Lung (tissue), 12 donors: ENCODE results near the gene FGGY. TPM values are rescaled to one million over a fixed set of nuclear protein-coding genes. Genes with fewer than 3 reads are reported as not detected.
A peak's percentile ranks its signal among the peaks of the same experiment; 100 is the strongest.

ENCODE experiments used
- ATAC-seq: fragments of 200-7000 bp; cut with Tn5 transposase; one replicate; pipeline ENCODE4 v1.9.1; 2020; ENCODE audit warnings: moderate number of reproducible peaks; ENCODE audit not compliant: insufficient read depth, low FRiP score
- DNase-seq, 3 donors: peaks; one replicate each; pipeline ENCODE4 v3.0.0-alpha.2; 2013 to 2017
- H3K27ac ChIP-seq, 2 donors: one replicate each; pipeline ENCODE4 v1.5.1; 2013; ENCODE audit warnings: mild to moderate bottlenecking in 2 of 2, moderate library complexity in 2 of 2, control low read depth in 1 of 2, inconsistent platforms in 1 of 2, low read depth in 1 of 2, low read length in 1 of 2
- H3K27me3 ChIP-seq, 3 donors: one replicate each; pipeline ENCODE4 v1.5.1; 2013; ENCODE audit warnings: low read length in 2 of 3; ENCODE audit not compliant: control insufficient read depth in 3 of 3, insufficient read depth in 3 of 3
- H3K36me3 ChIP-seq, 4 donors: one replicate each; pipeline ENCODE4 v1.5.1; 2013; ENCODE audit warnings: low read length in 4 of 4, mild to moderate bottlenecking in 1 of 4, moderate library complexity in 1 of 4; ENCODE audit not compliant: control insufficient read depth in 4 of 4, insufficient read depth in 4 of 4
- H3K4me1 ChIP-seq, 5 donors: one replicate each; pipeline ENCODE4 v1.5.1; 2013; ENCODE audit warnings: low read length in 5 of 5, mild to moderate bottlenecking in 2 of 5, moderate library complexity in 1 of 5; ENCODE audit not compliant: control insufficient read depth in 5 of 5, insufficient read depth in 5 of 5
- H3K4me3 ChIP-seq: one replicate; pipeline ENCODE4 v1.5.1; 2013; ENCODE audit warnings: mild to moderate bottlenecking, control low read depth, moderate library complexity
- H3K9ac ChIP-seq, 2 donors: one replicate each; pipeline ENCODE4 v1.5.1; 2013; ENCODE audit warnings: low read length in 2 of 2, control low read depth in 1 of 2; ENCODE audit not compliant: insufficient read depth in 1 of 2
- H3K9me3 ChIP-seq, 4 donors: one replicate each; pipeline ENCODE4 v1.5.1; 2013; ENCODE audit warnings: low read length in 3 of 4, mild to moderate bottlenecking in 1 of 4, moderate library complexity in 1 of 4; ENCODE audit not compliant: control insufficient read depth in 4 of 4, insufficient read depth in 3 of 4
- CTCF ChIP-seq: IDR thresholded peaks from 2 replicates; pipeline ENCODE4 v1.5.1; 2012; ENCODE audit warnings: mild to moderate bottlenecking; ENCODE audit errors: control extremely low read depth, extremely low read depth
- WGBS, 2 donors: extraction: QIAGEN DNeasy Blood & Tissue Kit; methylation state at CpG; one replicate each; pipeline ENCODE4 v1.1.7; 2013; 5-methylcytosine and 5-hydroxymethylcytosine counted together
- polyA plus RNA-seq, 2 donors: library from polyadenylated mRNA; stranded (reverse); fragments of 200-250 nt; gene quantifications; one replicate each; pipeline ENCODE4 v1.2.1, GENCODE V29; 2013
- total RNA-seq, 2 donors: library from RNA; depleted of rRNA in 1 of 2; stranded (reverse); fragments of >200 nt in 1 of 2; gene quantifications; one replicate each; pipeline ENCODE4 v1.2.1, GENCODE V29; 2014 to 2021
- donor health status: control.
- donor health status: control.
- donor health status: Bipolar disorder and iron deficiency.
- donor health status: healthy.
- donor health status: DM: yes; HTN: yes; CAD: no.

Gene FGGY
- total and polyA plus RNA-seq, 4 donors = 16.1 to 42.3 (median 18.3) TPM

GRCh38 chr1:59291561-59291960 is 5.3 kb upstream of the FGGY start:
- Histone ChIP-seq H3K27ac (peak overlapping the region in 1 of 2 donors; percentile 24), H3K27me3 (no peaks in the 10 kb centered on the region), H3K4me3 (no peak overlapping the region), H3K9ac (no peak overlapping the region), H3K36me3 (no peaks in the 10 kb centered on the region), H3K9me3 (no peaks in the 10 kb centered on the region), H3K4me1 (peaks cover 0 to 6% (median 4%) of the 10 kb centered on the region in 5 donors)
- ATAC-seq (no peak), DNase-seq (no peak)
- no peak for TF ChIP-seq CTCF

- H3K27ac ChIP-seq = no peak overlapping the region
- TF ChIP-seq CTCF = no peak
- no peak for ATAC-seq
- no peaks in the 10 kb centered on the region for H3K27me3 ChIP-seq
- DNase-seq = peak; percentile 60 to 90 (median 81)
- H3K9ac ChIP-seq = no peak overlapping the region
- WGBS, 2 donors = 15 to 31% methylated on average over 2 of the region's 2 CpGs
- no peak overlapping the region for H3K4me3 ChIP-seq
- H3K4me1 ChIP-seq = peaks cover 0 to 7% (median 4%) of the 10 kb centered on the region in 5 donors
- H3K9me3 ChIP-seq = no peaks in the 10 kb centered on the region
- no peaks in the 10 kb centered on the region for H3K36me3 ChIP-seq
Observed at GRCh38 chr1:59292562-59292961, 4.3 kb upstream of the FGGY start.

GRCh38 chr1:59293206-59293605 is 3.7 kb upstream of the FGGY start:
- DNase-seq (no peak), ATAC-seq (no peak)
- TF ChIP-seq CTCF = no peak
- Histone ChIP-seq H3K4me3 (no peak overlapping the region), H3K36me3 (no peaks in the 10 kb centered on the region), H3K27ac (peak overlapping the region in 1 of 2 donors; percentile 2), H3K9me3 (no peaks in the 10 kb centered on the region), H3K9ac (no peak overlapping the region), H3K4me1 (peaks cover 0 to 13% (median 7%) of the 10 kb centered on the region in 5 donors), H3K27me3 (no peaks in the 10 kb centered on the region)
- 59 to 66% methylated on average over 2 of the region's 2 CpGs for WGBS, 2 donors

GRCh38 chr1:59293849-59294248 is 3.0 kb upstream of the FGGY start:
- no peak overlapping the region for H3K9ac ChIP-seq
- no peak overlapping the region for H3K4me3 ChIP-seq
- ATAC-seq = no peak
- no peaks in the 10 kb centered on the region for H3K27me3 ChIP-seq
- peaks cover 0 to 18% (median 8%) of the 10 kb centered on the region in 5 donors for H3K4me1 ChIP-seq
- TF ChIP-seq CTCF = no peak
- no peak for DNase-seq
- no peaks in the 10 kb centered on the region for H3K9me3 ChIP-seq
- H3K36me3 ChIP-seq = no peaks in the 10 kb centered on the region
- no peak overlapping the region for H3K27ac ChIP-seq
- WGBS, 2 donors = 97 to 98% methylated on average over 12 of the region's 12 CpGs
